Colonic mucosa (tissue), 4 donors: Measurements from ENCODE around the gene SLC5A3. TPM values are rescaled to one million over a fixed set of nuclear protein-coding genes. Genes with fewer than 3 reads are reported as not detected.
A peak's percentile ranks its signal among the peaks of the same experiment; 100 is the strongest.

ENCODE experiments used
- DNase-seq: peaks from one replicate; pipeline ENCODE4 v3.0.0-alpha.2; 2020
- H3K27ac ChIP-seq: fragments of 200-600 bp; one replicate; pipeline ENCODE4 v1.8.0; 2021
- H3K27me3 ChIP-seq: fragments of 200-600 bp; one replicate; pipeline ENCODE4 v1.8.0; 2021
- H3K36me3 ChIP-seq: fragments of 200-600 bp; one replicate; pipeline ENCODE4 v1.8.0; 2021
- H3K4me1 ChIP-seq: fragments of 200-600 bp; one replicate; pipeline ENCODE4 v1.8.0; 2021; ENCODE audit warnings: mild to moderate bottlenecking
- H3K4me3 ChIP-seq: fragments of 200-600 bp; one replicate; pipeline ENCODE4 v1.8.0; 2021
- H3K9ac ChIP-seq, 2 donors: one replicate each; pipeline ENCODE4 v1.7.0; 2013; ENCODE audit warnings: control low read depth in 2 of 2, low read depth in 2 of 2, low read length in 2 of 2
- H3K9me3 ChIP-seq: fragments of 200-600 bp; one replicate; pipeline ENCODE4 v1.8.0; 2021
- CTCF ChIP-seq: fragments of 200-600 bp; IDR thresholded peaks from one replicate; pipeline ENCODE4 v1.8.0; 2022; ENCODE audit warnings: antibody characterized with exemption, mild to moderate bottlenecking
- intact Hi-C: fragments of 100-400 bp; cut with DNase I; formaldehyde crosslinking; loops from one replicate; pipeline ENCODE4 v1.14.1; 2022
- total RNA-seq, 2 donors: library from RNA; stranded (reverse); fragmentation: NEBNext Ultra II Directional in 1 of 2; extraction: Animal tissue kit (Norgen Biotek cat#: 25700) in 1 of 2; gene quantifications; one replicate each; pipeline ENCODE4 v1.2.1, GENCODE V29; 2021
- donor health status: healthy.
- donor health status: DM: no; HTN: no; CAD: no.
- donor health status: DM: no; HTN: no; CAD: no.

SLC5A3 gene
- total RNA-seq, 2 donors from 2014 or later, result 20.1 to 28.6 TPM

- TF ChIP-seq CTCF, result no peak
- Histone ChIP-seq H3K27me3 (no peaks in the 10 kb centered on the region), H3K36me3 (no peaks in the 10 kb centered on the region), H3K4me3 (no peak overlapping the region), H3K9ac (peak overlapping the region in 1 of 2 donors; percentile 57), H3K4me1 (no peaks in the 10 kb centered on the region), H3K9me3 (no peaks in the 10 kb centered on the region), H3K27ac (peak overlapping the region; percentile 15)
- peak; percentile 59 for DNase-seq
- intact Hi-C loops, result no loop called here
Observed at GRCh38 chr21:34031835-34032370, 41.5 kb upstream of the SLC5A3 start.

- intact Hi-C loops, result no loop called here
- DNase-seq, result no peak
- TF ChIP-seq CTCF, result no peak
Observed at GRCh38 chr21:34034369-34035014, 38.9 kb upstream of the SLC5A3 start.

GRCh38 chr21:34035619-34036354, 37.6 kb upstream of the SLC5A3 start:
- no peak for DNase-seq
- Histone ChIP-seq H3K9ac (no peak overlapping the region), H3K9me3 (no peaks in the 10 kb centered on the region), H3K4me3 (no peak overlapping the region), H3K36me3 (no peaks in the 10 kb centered on the region), H3K27me3 (no peaks in the 10 kb centered on the region), H3K4me1 (no peaks in the 10 kb centered on the region), H3K27ac (no peak overlapping the region)
- intact Hi-C loops, result no loop called here
- no peak for TF ChIP-seq CTCF

More at GRCh38 chr21:34034369-34035014, 38.9 kb upstream of the SLC5A3 start:
- Histone ChIP-seq H3K27ac (no peak overlapping the region), H3K27me3 (no peaks in the 10 kb centered on the region), H3K9me3 (no peaks in the 10 kb centered on the region), H3K4me1 (no peaks in the 10 kb centered on the region), H3K4me3 (no peak overlapping the region), H3K9ac (no peak overlapping the region), H3K36me3 (no peaks in the 10 kb centered on the region)

GRCh38 chr21:34037009-34037795, 36.2 kb upstream of the SLC5A3 start:
- no peak overlapping the region for H3K4me3 ChIP-seq
- no peaks in the 10 kb centered on the region for H3K27me3 ChIP-seq
- TF ChIP-seq CTCF, result no peak
- H3K27ac ChIP-seq, result no peak overlapping the region
- DNase-seq, result no peak
- no peak overlapping the region for H3K9ac ChIP-seq
- no peaks in the 10 kb centered on the region for H3K4me1 ChIP-seq
- H3K9me3 ChIP-seq, result no peaks in the 10 kb centered on the region
- intact Hi-C loops, result no loop called here
- no peaks in the 10 kb centered on the region for H3K36me3 ChIP-seq

- no peak for TF ChIP-seq CTCF
- Histone ChIP-seq H3K27me3 (no peaks in the 10 kb centered on the region), H3K9me3 (no peaks in the 10 kb centered on the region), H3K9ac (no peak overlapping the region), H3K4me1 (no peaks in the 10 kb centered on the region), H3K36me3 (no peaks in the 10 kb centered on the region), H3K27ac (no peak overlapping the region), H3K4me3 (no peak overlapping the region)
- no peak for DNase-seq
- intact Hi-C loops, result no loop called here
Observed at GRCh38 chr21:34039678-34040382, 33.5 kb upstream of the SLC5A3 start.
